GOT3 (cell line): ENCODE measurements around the gene KIF1A.
"Not testable (repeated sequence)": the region's sequence is repeated elsewhere in the genome, so short reads cannot be mapped to it uniquely, and the experiment has no call there.

Source experiments
- DNase-seq: peaks from one replicate; lab custom pipeline; 2025; ENCODE audit warnings: mixed read lengths; lab: John Stamatoyannopoulos, UW

Gene KIF1A

DNA sequence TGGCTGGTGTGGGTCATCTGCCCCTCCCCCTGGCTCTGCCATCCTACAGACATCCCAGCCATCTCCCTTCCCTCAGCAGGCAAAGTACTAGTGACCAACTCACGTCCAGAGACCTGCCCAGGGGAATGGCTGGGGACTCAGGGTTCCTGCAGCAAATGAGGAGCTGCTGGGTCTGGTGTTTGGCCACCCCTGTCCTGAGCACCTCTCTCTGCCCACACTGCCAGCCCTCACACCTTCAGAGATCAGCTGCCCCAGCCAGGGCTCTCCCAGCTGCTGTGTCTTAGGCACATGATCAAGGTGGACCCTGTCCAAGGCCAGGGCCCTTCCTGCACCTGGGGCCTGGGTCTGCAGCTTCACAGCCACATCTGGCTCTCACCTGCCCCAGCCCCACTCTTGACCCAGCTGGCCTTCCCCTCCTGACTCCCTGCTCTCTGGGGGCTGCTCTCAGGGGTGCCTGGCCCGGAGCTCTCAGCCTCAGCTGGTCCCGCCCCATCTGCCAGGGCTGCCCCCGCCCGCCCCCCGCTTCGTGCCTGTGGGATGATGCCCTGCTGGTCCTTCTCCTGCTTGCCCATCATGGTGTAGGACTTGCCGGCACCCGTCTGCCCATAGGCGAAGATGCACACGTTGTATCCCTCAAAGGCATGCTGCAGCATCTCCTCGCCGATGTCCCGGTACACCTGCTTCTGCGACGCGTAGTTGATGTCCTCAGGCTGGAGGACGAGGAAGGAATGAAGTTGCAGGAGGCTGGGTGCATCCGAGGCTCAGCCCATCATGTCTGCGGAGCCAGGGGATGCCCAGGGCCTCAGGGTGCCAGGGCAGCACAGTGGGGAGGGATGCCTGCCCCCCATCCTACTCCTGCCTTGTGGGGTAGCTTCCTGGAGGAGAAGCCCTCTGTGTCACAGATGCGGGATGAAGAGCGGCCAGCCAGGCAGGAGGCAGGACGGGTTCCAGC, 32.2 kb downstream of the KIF1A start:
- no peak for DNase-seq

DNA sequence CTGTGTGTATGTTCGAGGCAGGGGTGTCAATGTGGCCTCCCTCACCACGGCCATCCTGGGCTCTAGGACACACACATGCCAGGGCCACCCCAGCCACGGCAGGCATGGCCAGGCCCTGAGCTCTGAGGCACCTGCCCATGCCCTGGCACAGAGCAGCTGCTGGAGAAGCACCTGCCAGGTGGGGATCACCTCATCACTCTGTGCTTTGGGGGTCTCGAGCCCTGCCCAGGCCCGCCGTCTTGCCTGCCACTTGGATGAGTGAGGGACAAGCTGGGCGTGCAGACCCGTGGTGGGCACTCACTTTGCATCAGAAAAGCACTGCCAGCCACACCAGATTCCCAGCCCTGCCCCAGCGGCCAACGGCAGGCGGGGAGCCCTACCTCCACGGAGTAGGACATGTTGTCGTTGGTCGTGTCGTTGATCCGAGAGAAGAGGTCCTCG, 33.1 kb downstream of the KIF1A start:
- no peak for DNase-seq

DNA sequence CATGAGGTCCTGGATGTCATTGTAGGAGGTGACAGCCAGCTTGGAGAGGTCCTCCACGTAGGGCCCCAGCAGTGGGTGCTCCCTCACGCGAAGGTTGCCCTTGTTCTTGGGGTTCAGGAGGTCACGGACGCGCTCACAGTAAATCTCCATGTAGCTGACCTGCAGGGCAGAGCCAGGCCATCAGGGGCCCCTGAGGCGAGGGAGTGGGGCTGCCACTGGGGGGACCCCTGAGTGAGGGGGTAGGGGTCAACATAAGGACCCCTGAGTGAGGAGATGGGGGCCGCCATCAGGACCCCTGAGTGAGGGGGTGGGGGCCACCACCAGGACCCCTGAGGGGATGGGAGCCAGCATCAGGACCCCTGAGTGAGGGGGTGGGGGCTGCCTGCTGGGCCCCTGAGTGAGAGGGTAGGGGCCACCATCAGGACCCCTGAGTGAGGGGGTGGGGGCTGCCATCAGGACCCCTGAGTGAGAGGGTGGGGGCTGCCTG, 33.6 kb downstream of the KIF1A start:
- DNase-seq = no peak

DNA sequence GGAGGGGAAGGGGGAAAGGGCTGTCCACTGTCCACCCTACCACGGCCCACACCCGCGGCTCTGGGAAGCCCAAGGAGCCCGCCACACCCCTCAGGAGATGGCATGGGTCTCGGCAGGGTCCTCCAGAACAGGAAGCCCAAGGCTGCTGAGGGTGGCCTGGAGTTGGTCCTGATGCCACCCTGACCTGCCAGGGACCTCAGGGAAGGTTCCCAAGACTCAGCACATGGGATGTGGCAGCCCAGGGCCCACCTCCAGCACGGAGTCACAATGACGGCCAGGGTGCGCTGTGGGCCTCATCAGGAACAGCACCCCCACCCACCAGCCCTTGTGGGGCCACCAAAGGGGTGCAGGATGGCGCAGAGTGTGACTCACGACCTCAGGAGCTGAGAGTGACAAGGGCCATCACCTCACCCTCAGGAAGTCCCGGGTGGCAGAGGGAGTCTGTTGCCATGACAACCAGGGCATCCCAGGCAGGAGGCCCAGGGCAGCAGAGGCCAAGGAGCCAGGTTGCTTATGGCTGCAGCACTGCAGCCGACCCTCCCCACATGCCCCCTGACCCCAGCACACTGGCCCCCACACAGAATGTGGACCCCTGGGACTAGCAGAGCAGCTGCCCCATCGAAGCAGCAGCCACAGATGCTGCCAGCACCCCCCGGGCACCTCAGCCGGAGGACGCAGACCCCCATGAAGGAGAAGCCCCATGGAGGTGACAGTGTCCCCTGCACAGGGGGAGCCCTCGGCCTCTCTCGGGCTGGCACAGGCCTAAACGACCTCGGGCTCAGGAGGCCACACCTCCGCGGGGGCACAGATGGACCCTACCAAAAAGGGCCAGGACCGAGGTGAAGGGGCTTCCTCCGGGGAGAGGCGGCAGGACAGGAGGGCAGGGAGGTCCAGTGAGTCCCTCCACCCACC, 34.3 kb downstream of the KIF1A start:
- DNase-seq = no peak

DNA sequence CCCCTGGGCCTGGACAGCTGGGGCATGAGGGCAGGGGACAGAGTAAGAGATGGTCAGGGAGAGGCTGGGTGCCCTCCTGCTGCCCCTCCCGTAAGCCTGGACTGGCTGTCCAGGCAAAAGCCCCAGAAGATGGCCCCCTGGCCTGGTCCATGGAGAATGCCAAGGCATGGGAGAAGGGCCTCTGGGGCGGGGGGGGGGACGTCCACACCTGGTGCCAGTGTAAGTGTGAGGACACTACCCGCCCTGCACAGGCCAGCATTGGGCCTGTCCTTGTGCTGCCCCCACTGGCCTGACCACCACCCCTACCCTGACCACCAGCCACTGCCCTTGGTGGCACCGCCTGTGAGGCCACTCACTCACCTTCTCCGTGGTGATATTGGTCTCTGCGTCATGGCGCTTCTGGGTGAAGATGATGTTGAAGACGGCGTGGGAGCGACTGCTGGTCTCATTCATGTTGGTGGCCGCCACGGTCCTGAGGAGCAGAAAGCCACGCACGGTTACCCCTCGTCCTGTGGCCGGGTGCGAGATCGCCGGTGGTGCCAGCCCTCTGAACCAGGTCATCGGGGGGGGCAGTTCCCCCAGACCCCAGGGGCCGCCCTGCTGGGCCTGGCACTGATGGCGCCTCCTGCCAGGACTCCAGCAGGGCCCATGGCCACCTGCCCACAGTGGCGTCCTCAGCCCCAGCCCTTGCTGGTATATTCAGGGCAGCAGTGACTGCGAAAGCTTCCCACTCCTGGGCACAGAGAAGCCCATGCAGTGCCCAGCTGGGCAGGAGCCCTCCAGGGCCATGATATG, 35.2 kb downstream of the KIF1A start:
- no peak for DNase-seq

DNA sequence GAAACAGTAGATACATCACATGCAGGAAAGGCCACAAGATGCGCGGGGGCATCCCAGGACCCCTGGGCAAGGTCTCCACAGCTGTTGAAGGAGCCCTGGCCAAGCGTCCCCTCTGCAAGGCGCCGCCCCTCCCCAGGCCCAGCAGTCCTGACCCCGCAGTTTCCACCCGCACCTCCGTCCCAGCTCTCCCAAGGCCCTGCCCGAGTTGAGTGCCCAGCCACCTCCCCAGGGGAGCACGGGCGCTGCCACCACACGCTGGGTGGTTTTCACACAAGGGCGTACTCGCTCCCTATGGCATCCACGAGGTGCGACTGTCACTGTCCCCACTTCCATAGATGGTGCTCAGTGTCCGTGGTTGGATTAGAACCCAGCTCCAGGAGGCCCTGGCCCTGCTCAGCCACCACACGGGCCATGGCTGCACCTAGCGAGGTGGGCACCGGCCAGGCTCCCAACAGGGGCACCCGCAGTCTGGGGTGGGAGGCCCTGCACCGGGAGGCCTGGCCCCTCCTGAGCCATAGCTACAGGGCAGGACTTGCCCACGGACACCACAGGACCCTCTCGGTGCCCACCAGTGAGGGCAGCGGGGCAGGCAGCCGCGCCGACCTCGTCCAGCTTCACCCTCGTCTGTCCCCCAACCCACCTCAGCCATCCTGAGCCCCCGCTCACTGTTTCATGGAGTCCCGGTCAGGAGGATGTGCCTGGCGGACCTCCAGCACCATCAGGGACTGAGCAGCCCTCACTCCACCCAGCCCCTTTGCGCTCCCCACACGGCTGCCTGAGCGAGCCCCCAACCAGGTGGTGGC, 36.0 kb downstream of the KIF1A start:
- DNase-seq = no peak

DNA sequence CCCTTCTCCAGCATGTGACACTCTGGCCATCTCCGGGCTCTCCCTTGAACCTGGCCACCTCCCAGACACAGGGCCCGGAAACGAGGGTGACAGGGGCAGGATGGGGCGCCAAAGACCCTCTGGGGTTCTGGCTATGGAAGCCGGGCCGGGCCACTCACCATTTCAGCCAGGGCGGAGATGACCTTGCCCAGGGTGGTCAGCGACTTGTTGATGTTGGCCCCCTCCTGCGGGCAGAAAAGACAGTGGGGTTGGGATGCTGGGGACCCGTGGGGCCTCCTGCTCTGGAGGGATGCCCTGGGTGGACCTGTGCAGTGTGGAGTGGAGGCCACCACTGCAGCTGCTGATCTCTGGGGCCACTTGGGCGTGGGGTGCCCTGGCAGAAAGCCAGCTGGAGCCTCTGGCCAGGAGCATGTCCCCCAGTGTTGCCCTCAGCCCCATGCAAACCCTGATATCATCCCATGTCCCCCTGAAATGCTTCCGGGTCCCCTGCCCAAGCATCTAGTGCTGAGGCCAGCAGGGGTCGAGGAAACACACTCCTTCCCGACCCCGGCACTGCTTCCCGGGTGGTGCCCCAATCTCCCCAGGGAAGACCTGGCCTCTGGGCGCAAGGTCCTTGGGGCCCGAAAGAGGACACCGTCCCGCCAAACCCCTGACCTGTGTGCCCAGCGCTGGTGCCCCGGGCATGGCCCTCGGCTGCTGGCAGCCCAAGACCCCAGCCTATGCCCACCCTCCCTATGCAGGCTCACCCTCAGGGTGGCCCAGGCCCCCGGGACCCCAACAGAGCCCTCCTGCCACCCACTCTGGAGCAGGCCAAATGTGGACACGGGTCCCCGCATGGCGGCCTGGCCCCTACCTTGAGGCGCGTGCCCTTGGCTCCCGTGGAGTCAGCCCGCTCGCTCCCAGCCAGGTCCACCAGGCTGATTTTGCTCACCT, 36.9 kb downstream of the KIF1A start:
- no peak for DNase-seq

DNA sequence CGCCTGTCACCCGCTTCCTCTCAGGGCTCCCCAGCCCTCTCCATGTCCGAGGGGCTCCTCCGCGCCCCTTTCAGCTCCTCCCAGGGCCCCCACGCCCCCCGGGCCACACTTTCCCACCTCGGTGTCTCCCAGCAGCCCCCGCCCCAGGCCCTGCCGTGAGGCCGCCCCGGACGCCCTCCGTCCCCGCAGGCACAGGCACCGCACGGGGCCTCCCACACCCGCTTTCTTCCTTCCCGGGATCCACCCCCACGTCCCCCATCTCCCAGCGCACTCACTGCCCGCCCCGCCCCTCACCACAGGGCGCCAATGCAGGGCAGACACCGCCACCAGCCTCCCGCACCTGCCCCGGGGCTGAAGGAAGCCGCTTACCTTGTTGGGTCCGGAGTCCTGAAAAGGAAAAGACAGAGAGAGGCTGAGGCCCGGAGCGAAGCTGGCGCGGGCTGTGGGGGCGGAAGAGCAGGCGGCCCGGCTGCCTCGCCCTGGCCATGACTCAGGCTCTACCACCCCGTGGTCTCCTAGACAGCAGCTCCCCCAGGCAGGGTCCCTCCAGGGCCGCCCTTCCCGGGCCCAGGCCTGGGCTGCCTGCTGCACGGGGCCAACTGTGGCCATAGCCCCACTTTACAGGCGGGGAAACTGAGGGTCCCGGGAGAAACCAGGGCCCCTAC, 37.7 kb downstream of the KIF1A start:
- DNase-seq = no peak

DNA sequence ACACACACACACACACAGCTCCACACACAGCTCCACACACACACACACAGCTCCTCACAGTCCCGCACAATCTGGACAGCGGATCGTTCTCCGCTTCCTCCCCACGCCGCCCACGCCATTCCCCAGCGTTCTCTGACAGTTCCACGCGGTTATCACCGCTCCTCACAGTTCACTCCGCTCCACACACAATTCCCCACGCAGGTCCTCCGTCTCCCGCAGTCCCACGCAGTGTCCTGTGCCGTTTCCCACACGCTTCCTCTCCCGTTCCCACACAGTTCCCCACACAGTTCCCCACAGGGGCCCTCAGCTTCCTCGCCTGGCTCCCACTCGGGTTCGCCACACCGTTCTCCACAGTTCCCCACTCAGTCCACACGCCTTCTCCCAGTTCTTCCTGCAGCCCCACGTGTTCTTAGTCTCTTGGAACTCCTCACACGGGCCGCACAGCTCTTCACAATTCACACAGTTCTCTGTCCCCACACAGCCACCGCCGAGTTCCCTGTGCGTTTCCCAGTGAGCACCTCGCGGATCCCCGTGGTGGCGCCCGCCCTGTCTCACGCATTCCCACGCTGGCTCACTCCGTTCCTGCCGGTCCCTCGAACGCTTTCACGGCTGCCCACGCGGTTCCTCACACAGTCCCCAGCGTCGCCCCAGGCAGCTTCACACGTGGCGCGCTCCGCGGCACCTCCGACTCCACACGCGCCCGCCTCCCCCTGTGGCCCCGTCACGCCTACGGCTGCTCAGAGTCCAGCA, 38.4 kb downstream of the KIF1A start:
- DNase-seq = no peak

DNA sequence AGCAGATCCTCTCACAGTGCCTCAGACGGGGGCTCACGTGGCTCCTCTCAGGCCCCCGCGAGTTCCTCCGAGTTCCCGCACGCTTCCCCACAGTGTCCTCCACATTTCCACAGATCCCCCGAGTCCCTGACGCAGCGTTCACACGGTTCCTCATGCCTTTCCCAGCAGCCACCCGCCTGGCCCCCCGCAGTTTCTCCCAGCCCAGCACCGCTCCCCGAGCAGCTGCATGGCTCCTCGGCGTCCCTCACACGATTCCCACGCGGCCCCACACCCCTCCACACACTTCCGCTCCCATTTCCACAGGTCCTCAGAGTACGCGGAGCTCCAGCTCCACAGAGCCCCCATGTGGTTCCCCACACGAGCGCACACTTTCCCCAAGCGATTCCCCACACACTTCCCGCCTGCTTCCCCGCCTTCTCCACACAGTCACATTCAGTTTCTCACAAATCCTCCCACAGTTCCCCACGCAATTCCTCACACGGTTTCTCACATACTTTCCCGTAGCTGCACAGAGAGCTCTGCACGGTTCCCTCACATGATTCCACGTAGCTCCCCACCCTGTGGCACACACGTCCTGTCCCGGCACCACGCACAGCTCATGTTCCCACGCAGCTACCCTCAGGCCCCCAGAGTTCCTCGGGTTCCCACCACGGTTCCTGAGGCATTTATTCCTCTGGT, 39.9 kb downstream of the KIF1A start:
- no peak for DNase-seq

DNA sequence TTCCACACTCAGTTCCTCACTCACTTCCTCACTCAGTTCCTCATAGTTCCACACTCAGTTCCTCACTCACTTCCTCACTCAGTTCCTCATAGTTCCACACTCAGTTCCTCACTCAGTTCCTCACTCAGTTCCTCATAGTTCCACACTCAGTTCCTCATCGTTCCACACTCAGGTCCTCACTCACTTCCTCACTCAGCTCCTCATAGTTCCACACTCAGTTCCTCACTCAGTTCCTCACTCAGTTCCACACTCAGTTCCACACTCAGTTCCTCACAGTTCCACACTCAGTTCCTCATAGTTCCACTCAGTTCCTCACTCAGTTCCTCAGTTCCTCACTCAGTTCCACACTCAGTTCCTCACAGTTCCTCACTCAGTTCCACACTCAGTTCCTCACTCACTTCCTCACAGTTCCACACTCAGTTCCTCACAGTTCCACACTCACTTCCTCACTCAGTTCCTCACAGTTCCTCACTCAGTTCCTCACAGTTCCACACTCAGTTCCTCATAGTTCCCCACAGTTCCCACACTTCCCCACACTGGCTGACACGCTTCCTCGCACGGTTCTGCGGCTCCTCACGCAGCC, 40.7 kb downstream of the KIF1A start:
- DNase-seq = not testable (repeated sequence)

DNA sequence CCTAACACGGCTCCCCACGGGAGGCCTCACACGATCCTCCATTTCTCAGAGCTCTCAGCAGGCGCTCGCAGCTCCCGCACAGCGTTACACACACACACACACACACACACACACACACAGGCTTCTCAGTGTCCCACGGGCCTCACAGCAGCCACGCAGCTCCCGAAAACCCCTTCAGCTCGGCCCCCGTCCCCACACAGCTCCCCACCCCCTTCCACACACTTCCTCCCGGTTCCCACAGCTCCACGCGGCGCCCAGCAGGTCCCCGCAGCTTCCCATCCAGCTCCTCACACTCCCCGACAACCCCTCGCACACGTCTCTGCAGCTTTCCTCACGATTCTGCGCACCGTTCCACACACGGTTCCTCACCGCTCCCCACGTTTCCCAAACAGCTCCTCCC, 41.6 kb downstream of the KIF1A start:
- DNase-seq = no peak

DNA sequence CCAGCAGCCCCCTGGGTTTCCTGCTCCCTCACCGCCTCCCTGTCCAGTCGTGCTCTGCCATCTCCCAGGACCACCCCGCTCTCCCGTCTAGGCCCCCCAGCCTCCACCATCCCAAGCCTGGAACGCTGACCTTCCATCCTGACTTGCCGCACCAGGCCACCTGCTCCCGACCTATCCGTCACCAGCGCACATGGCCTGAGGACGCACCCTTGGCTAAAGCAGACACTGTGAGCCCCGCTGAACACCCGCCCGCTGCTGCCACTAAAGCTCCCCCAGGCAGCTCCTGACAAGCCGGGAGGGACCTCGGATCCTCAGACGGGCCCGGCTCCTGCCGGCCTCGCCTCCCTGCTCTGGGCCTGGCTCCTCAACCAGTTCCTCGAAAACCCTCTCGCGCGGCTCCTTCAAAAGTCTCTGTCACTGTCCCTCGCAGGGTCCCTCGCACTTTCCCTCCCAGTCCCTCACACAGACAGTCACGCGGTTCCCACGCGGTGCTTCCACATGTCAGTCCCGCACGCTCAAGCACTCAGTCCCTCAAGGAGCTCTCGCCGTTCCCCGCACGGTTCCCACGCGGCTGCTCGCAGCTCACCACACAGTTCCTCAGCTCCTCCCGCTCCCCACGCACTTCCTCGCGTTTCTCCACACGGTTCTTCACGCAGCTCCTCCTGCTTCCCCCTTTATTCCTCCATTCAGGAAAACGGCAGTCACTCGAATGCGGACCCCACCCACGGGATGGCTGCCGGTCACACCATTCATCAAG, 42.4 kb downstream of the KIF1A start:
- DNase-seq = no peak

DNA sequence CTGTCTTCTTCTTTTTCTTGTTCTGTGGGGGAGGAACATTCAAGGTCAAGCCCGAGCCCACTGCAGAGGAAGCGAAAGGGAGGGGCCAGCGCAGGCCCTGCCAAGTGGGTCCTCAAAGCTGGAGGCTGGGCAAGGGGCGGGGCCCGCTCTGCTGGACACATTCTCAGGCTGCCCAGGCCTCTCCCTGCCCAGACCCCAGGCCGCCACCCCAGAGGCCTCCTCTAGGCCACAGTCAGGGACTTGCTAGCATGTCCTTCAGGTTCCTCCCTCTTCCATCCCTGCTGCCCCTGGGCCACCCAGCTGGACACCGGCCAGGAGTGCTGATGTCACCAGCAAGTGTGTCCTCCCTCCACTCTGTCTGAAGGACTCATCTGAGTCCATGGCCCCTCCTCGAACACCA, 44.1 kb downstream of the KIF1A start:
- DNase-seq = no peak

DNA sequence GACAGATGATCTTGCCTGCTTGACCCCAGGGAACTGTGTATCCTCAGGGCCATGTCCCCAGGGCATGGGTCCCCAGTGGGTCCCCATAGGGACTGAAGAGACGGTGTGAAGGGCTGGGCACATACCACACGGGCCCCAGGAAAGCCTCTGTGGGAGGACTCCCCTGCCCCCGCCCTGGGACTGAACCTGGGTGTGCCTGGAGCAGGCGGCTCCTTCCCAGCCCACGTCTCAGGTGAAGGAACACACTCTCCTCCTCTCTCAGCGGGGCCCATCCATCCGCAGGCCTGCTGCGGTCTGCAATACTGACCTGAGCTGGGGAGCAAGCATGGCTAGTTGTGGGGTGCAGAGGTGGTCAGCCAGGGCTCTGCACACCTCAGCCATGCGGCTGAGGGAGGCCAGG, 45.2 kb downstream of the KIF1A start:
- no peak for DNase-seq

DNA sequence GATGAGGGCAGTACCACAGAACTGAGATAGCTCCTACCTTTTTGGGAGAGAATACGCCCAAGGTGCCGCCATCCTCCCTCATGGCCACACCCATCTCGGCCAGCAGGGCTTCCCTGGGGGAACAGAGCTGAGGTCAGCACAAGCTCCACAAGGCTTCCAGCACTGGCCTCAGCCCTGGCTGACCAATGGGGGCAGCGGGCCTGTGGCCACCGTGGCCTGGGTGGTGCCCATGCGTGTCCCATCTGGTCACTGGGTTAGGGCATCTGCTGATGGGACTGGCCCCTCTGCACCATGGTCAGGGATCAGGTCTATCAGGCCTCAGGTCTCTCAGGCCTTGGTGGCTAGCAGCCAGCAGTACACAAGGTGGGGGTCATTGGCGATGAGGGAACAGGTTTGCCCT, 50.9 kb downstream of the KIF1A start:
- DNase-seq = no peak

DNA sequence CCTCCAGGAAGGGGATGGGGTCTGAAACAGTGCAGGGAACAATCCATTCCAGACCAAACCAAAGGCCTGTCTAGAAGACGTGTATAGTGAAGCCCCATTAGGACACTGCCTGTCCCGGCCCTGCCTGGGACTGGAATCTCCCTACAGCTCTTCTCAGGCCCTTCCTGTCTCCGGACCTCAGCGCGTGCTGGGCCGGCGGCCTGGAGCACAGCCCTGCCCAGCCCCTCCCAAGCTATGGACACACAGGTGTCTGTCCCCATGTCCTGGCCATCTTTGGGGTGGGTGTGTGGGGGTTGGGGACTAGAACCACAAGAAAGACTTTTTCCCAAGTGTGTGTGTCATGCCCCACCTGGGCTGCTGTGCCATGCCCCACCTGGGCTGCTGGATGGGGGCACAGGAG, 51.8 kb downstream of the KIF1A start:
- no peak for DNase-seq
